ENCODE data around the gene SARS1. TPM values are rescaled to one million over a fixed set of nuclear protein-coding genes. Genes with fewer than 3 reads are reported as not detected.

SARS1 gene
- total and polyA plus RNA-seq, 2 donors (not counting 1 experiment from before 2014, with no cell fraction given): 59.1 to 115 TPM

GRCh38 chr1:109228167-109228566, 14.4 kb downstream of the SARS1 start:
- peaks cover 61% of the 10 kb centered on the region for H4K20me1 ChIP-seq (ENCODE audit: control insufficient read depth, insufficient read depth, low read length, poor library complexity, severe bottlenecking)
- peaks cover 39% of the 10 kb centered on the region for H3K79me2 ChIP-seq (ENCODE audit: control insufficient read depth, insufficient read depth, low read length)
- H3K9me3 ChIP-seq (ENCODE audit: control extremely low read depth in 1 of 3, control insufficient read depth in 2 of 3, insufficient read depth in 1 of 3, low read length in 2 of 3): no peaks in the 10 kb centered on the region
- H3K9ac ChIP-seq (ENCODE audit: low read length): no peak overlapping the region
- intact Hi-C loops (cut with micrococcal nuclease): no loop called here
- Mint-ChIP-seq H3K4me1 (peaks cover 5% of the 10 kb centered on the region), H3K27me3 (no peaks in the 10 kb centered on the region), H3K4me3 (no peak overlapping the region), H3K9me3 (ENCODE audit: insufficient read depth) (no peaks in the 10 kb centered on the region), H3K27ac (no peak overlapping the region)
- H3K27me3 ChIP-seq (replicated peaks in 1 of 4; ENCODE audit: control extremely low read depth in 1 of 4, control insufficient read depth in 3 of 4, insufficient read depth in 4 of 4, low read length in 3 of 4): no peaks in the 10 kb centered on the region
- no peak for DNase-seq
- no peak overlapping the region for H3K4me3 ChIP-seq (ENCODE audit: control extremely low read depth in 1 of 5, extremely low read depth in 1 of 5, insufficient read depth in 1 of 5, low read depth in 2 of 5, low read length in 4 of 5)
- no peak overlapping the region for H3K4me2 ChIP-seq (replicated peaks; ENCODE audit: low read depth, low read length, poor library complexity, severe bottlenecking)
- CTCF ChIA-PET: interaction anchor here (0.7 kb wide), 1 partner anchor 179 kb away, joined by 6 read pairs; no protein-coding TSS in a partner anchor
- H3K36me3 ChIP-seq (replicated peaks in 1 of 2; ENCODE audit: control extremely low read depth in 1 of 2, control insufficient read depth in 1 of 2, extremely low read depth in 1 of 2, insufficient read depth in 2 of 2, low read length in 1 of 2): peaks cover 10 to 73% of the 10 kb centered on the region in 2 experiments
- 100% methylated on average over 1 of the region's 3 CpGs for WGBS (ENCODE audit: insufficient coverage)
- no peak for TF ChIP-seq EZH2 (IDR thresholded peaks at IDR 0.05; ENCODE audit: borderline replicate concordance, insufficient read depth, low read depth, low read length, poor library complexity, severe bottlenecking)
- TF ChIP-seq, protein P1, sequence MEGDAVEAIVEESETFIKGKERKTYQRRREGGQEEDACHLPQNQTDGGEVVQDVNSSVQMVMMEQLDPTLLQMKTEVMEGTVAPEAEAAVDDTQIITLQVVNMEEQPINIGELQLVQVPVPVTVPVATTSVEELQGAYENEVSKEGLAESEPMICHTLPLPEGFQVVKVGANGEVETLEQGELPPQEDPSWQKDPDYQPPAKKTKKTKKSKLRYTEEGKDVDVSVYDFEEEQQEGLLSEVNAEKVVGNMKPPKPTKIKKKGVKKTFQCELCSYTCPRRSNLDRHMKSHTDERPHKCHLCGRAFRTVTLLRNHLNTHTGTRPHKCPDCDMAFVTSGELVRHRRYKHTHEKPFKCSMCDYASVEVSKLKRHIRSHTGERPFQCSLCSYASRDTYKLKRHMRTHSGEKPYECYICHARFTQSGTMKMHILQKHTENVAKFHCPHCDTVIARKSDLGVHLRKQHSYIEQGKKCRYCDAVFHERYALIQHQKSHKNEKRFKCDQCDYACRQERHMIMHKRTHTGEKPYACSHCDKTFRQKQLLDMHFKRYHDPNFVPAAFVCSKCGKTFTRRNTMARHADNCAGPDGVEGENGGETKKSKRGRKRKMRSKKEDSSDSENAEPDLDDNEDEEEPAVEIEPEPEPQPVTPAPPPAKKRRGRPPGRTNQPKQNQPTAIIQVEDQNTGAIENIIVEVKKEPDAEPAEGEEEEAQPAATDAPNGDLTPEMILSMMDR (IDR thresholded peaks at IDR 0.05): no peak
- ATAC-seq (ENCODE audit: low read depth): no peak
- no peak overlapping the region for H2AFZ ChIP-seq (ENCODE audit: insufficient read depth, low read depth, low read length, poor library complexity, severe bottlenecking)
- H3K27ac ChIP-seq (ENCODE audit: low read length in 2 of 2): no peak overlapping the region
- POLR2A ChIA-PET: interaction anchor here (0.6 to 0.7 kb wide), 2 partner anchors 65 to 423 kb away, joined by 3 to 5 read pairs; no protein-coding TSS in a partner anchor
- H3K4me1 ChIP-seq (ENCODE audit: control insufficient read depth in 2 of 2, insufficient read depth in 2 of 2, low read length in 2 of 2): no peaks in the 10 kb centered on the region

GRCh38 chr1:109229531-109230127, 15.9 kb downstream of the SARS1 start:
- no peaks in the 10 kb centered on the region for H3K27me3 Mint-ChIP-seq
- Histone ChIP-seq H3K36me3 (replicated peaks in 1 of 2; ENCODE audit: control extremely low read depth in 1 of 2, control insufficient read depth in 1 of 2, extremely low read depth in 1 of 2, insufficient read depth in 2 of 2, low read length in 1 of 2) (peaks cover 10 to 71% of the 10 kb centered on the region in 2 experiments), H2AFZ (ENCODE audit: insufficient read depth, low read depth, low read length, poor library complexity, severe bottlenecking) (no peak overlapping the region), H3K4me2 (replicated peaks; ENCODE audit: low read depth, low read length, poor library complexity, severe bottlenecking) (no peak overlapping the region), H3K9ac (ENCODE audit: low read length) (no peak overlapping the region), H3K9me3 (ENCODE audit: control extremely low read depth in 1 of 3, control insufficient read depth in 2 of 3, insufficient read depth in 1 of 3, low read length in 2 of 3) (no peaks in the 10 kb centered on the region), H3K79me2 (ENCODE audit: control insufficient read depth, insufficient read depth, low read length) (peaks cover 25% of the 10 kb centered on the region), H3K27me3 (replicated peaks in 1 of 4; ENCODE audit: control extremely low read depth in 1 of 4, control insufficient read depth in 3 of 4, insufficient read depth in 4 of 4, low read length in 3 of 4) (no peaks in the 10 kb centered on the region), H3K4me3 (ENCODE audit: control extremely low read depth in 1 of 5, extremely low read depth in 1 of 5, insufficient read depth in 1 of 5, low read depth in 2 of 5, low read length in 4 of 5) (no peak overlapping the region), H4K20me1 (ENCODE audit: control insufficient read depth, insufficient read depth, low read length, poor library complexity, severe bottlenecking) (peaks cover 48% of the 10 kb centered on the region), H3K27ac (ENCODE audit: low read length in 2 of 2) (no peak overlapping the region), H3K4me1 (ENCODE audit: control insufficient read depth in 2 of 2, insufficient read depth in 2 of 2, low read length in 2 of 2) (no peaks in the 10 kb centered on the region)
- POLR2A ChIA-PET: no interaction called here
- no peaks in the 10 kb centered on the region for H3K9me3 Mint-ChIP-seq (ENCODE audit: insufficient read depth)
- no peak for DNase-seq
- H3K4me3 Mint-ChIP-seq: no peak overlapping the region
- 97% methylated on average over 9 of the region's 13 CpGs for WGBS (ENCODE audit: insufficient coverage)
- intact Hi-C loops (cut with micrococcal nuclease): no loop called here
- H3K4me1 Mint-ChIP-seq: peaks cover 5% of the 10 kb centered on the region
- TF ChIP-seq EZH2 (IDR thresholded peaks at IDR 0.05; ENCODE audit: borderline replicate concordance, insufficient read depth, low read depth, low read length, poor library complexity, severe bottlenecking): no peak
- TF ChIP-seq, protein P1 (IDR thresholded peaks at IDR 0.05): no peak
- CTCF ChIA-PET: no interaction called here
- no peak overlapping the region for H3K27ac Mint-ChIP-seq
- no peak for ATAC-seq (ENCODE audit: low read depth)

All from B cell (primary cell).